Endodermal cell (in vitro differentiated cells): Measurements from ENCODE around the gene PRKCE. TPM values are rescaled to one million over a fixed set of nuclear protein-coding genes. Genes with fewer than 3 reads are reported as not detected.

Experiments used
- DNase-seq: peaks from one replicate; pipeline ENCODE4 v3.0.0-alpha.2; 2017
- H3K27ac ChIP-seq: 2 replicates; pipeline ENCODE4 v1.5.1; 2013; ENCODE audit warnings: mild to moderate bottlenecking, low read depth, low read length, moderate library complexity
- H3K27me3 ChIP-seq: 2 replicates; pipeline ENCODE4 v1.6.1; 2013; ENCODE audit warnings: mild to moderate bottlenecking, low read length, moderate library complexity; ENCODE audit not compliant: insufficient read depth, control insufficient read depth, poor library complexity, severe bottlenecking
- H3K36me3 ChIP-seq: 2 replicates; pipeline ENCODE4 v1.7.0; 2013; ENCODE audit warnings: mild to moderate bottlenecking, low read length, moderate library complexity; ENCODE audit not compliant: control insufficient read depth, insufficient read depth
- H3K4me1 ChIP-seq: one replicate; pipeline ENCODE4 v1.7.0; 2013; ENCODE audit warnings: low read length; ENCODE audit not compliant: control insufficient read depth, insufficient read depth
- H3K4me3 ChIP-seq: 2 replicates; pipeline ENCODE4 v1.5.1; 2013; ENCODE audit warnings: mild to moderate bottlenecking, low read length, moderate library complexity
- H3K9ac ChIP-seq: 2 replicates; pipeline ENCODE4 v1.6.1; 2013; ENCODE audit warnings: mild to moderate bottlenecking, low read length, moderate library complexity; ENCODE audit not compliant: poor library complexity, severe bottlenecking; ENCODE audit errors: extremely low read depth
- H3K9me3 ChIP-seq: 2 replicates; pipeline ENCODE4 v1.6.1; 2013; ENCODE audit warnings: mild to moderate bottlenecking, low read length, moderate library complexity; ENCODE audit not compliant: control insufficient read depth
- H3K27ac Mint-ChIP-seq: 2 replicates; pipeline ENCODE4 v1.8.0; 2020; ENCODE audit warnings: mixed read lengths
- H3K27me3 Mint-ChIP-seq: 2 replicates; pipeline ENCODE4 v1.8.0; 2021; ENCODE audit warnings: mild to moderate bottlenecking, mixed read lengths; ENCODE audit not compliant: insufficient read depth
- H3K36me3 Mint-ChIP-seq: 2 replicates; pipeline ENCODE4 v1.8.0; 2020; ENCODE audit warnings: low read depth, mixed read lengths
- H3K4me1 Mint-ChIP-seq: 2 replicates; pipeline ENCODE4 v1.8.0; 2020; ENCODE audit warnings: mixed read lengths
- H3K4me3 Mint-ChIP-seq: 2 replicates; pipeline ENCODE4 v1.8.0; 2020; ENCODE audit warnings: mild to moderate bottlenecking, moderate library complexity, mixed read lengths
- H3K9me3 Mint-ChIP-seq: 2 replicates; pipeline ENCODE4 v1.8.0; 2020; ENCODE audit warnings: mild to moderate bottlenecking, mixed read lengths
- CTCF ChIP-seq: fragments of 200-600 bp; sonication (generic); conservative IDR thresholded peaks from 2 replicates; pipeline ENCODE4 v1.5.0; 2021; ENCODE audit warnings: antibody characterized with exemption, mild to moderate bottlenecking
- WGBS, 2 experiments: methylation state at CpG; one replicate each; pipeline versions ENCODE4 v1.1.5 to v1.1.7; 2013; ENCODE audit warnings: missing lambda C conversion rate in 2 of 2, mixed read lengths in 1 of 2; ENCODE audit not compliant: insufficient coverage in 1 of 2, insufficient read length in 1 of 2; 5-methylcytosine and 5-hydroxymethylcytosine counted together
- total RNA-seq, 2 donors: library from RNA; stranded (reverse); fragmentation: NEBNext Ultra II Directional in 1 of 2; extraction: Animal tissue kit (Norgen Biotek cat#: 25700) in 1 of 2; gene quantifications; 2 replicates in 1 of 2; 3 replicates in 1 of 2; pipeline ENCODE4 v1.2.1, GENCODE V29; 2021

PRKCE gene
- total RNA-seq, 2 donors from 2014 or later, result 1.4 to 1.7 TPM

GRCh38 chr2:45774688-45775244 lies 123.3 kb downstream of the PRKCE start:
- H3K27me3 ChIP-seq, result no peaks in the 10 kb centered on the region
- Mint-ChIP-seq H3K4me3 (no peak overlapping the region), H3K4me1 (peaks cover 20% of the 10 kb centered on the region), H3K9me3 (no peaks in the 10 kb centered on the region), H3K36me3 (no peaks in the 10 kb centered on the region), H3K27ac (no peak overlapping the region), H3K27me3 (peaks cover 8% of the 10 kb centered on the region)
- WGBS, 2 experiments, result 91 to 92% methylated on average over 4 to 10 of the region's 10 CpGs
- no peaks in the 10 kb centered on the region for H3K9me3 ChIP-seq
- DNase-seq, result no peak
- TF ChIP-seq CTCF, result no peak
- H3K9ac ChIP-seq, result no peak overlapping the region
- peaks cover 4% of the 10 kb centered on the region for H3K4me1 ChIP-seq
- H3K27ac ChIP-seq, result no peak overlapping the region
- H3K4me3 ChIP-seq, result no peak overlapping the region
- H3K36me3 ChIP-seq, result no peaks in the 10 kb centered on the region

GRCh38 chr2:45776160-45776955 lies 124.9 kb downstream of the PRKCE start:
- WGBS, 2 experiments, result 71 to 73% methylated on average over 5 to 7 of the region's 7 CpGs
- no peak for TF ChIP-seq CTCF
- Histone ChIP-seq H3K9me3 (no peaks in the 10 kb centered on the region), H3K27ac (no peak overlapping the region), H3K4me1 (no peaks in the 10 kb centered on the region), H3K4me3 (no peak overlapping the region), H3K36me3 (no peaks in the 10 kb centered on the region), H3K27me3 (no peaks in the 10 kb centered on the region), H3K9ac (no peak overlapping the region)
- no peak for DNase-seq
- no peaks in the 10 kb centered on the region for H3K9me3 Mint-ChIP-seq
- H3K27me3 Mint-ChIP-seq, result peaks cover 8% of the 10 kb centered on the region
- H3K36me3 Mint-ChIP-seq, result no peaks in the 10 kb centered on the region
- no peak overlapping the region for H3K27ac Mint-ChIP-seq
- no peak overlapping the region for H3K4me3 Mint-ChIP-seq
- peaks cover 5% of the 10 kb centered on the region for H3K4me1 Mint-ChIP-seq

GRCh38 chr2:45777996-45778719 lies 126.7 kb downstream of the PRKCE start:
- Histone ChIP-seq H3K27me3 (peaks cover 6% of the 10 kb centered on the region), H3K4me1 (no peaks in the 10 kb centered on the region), H3K9me3 (no peaks in the 10 kb centered on the region), H3K36me3 (no peaks in the 10 kb centered on the region), H3K4me3 (no peak overlapping the region), H3K27ac (no peak overlapping the region), H3K9ac (no peak overlapping the region)
- WGBS, 2 experiments, result 92 to 100% methylated on average over 6 to 9 of the region's 10 CpGs
- DNase-seq, result no peak
- no peaks in the 10 kb centered on the region for H3K36me3 Mint-ChIP-seq
- H3K9me3 Mint-ChIP-seq, result no peaks in the 10 kb centered on the region
- H3K4me1 Mint-ChIP-seq, result peaks cover 4% of the 10 kb centered on the region
- no peak for TF ChIP-seq CTCF
- no peak overlapping the region for H3K27ac Mint-ChIP-seq
- no peak overlapping the region for H3K4me3 Mint-ChIP-seq
- H3K27me3 Mint-ChIP-seq, result no peaks in the 10 kb centered on the region
